ENCODE results near the gene CYREN.
"Not testable (repeated sequence)": the region's sequence is repeated elsewhere in the genome, so short reads cannot be mapped to it uniquely, and the experiment has no call there.

Gene CYREN

GRCh38 chr7:135170274-135170997, at the start of gene CYREN:
Gene CYREN (minus strand): TSS chr7:135170707. CDS start chr7:135168922, 1,785 bp downstream.
- Mint-ChIP-seq H3K4me1 (peaks cover 55% of the 10 kb centered on the region), H3K9me3 (no peaks in the 10 kb centered on the region), H3K4me3 (peak within 1 kb of the TSS; percentile 92), H3K36me3 (ENCODE audit: low read depth) (peaks cover 42% of the 10 kb centered on the region), H3K27me3 (ENCODE audit: low read depth, poor library complexity) (peaks cover 7% of the 10 kb centered on the region), H3K27ac (peak within 1 kb of the TSS; percentile 99)
- peak; percentile 92 for DNase-seq
- TF ChIP-seq CTCF (IDR thresholded peaks at IDR 0.05), result peak; percentile 41

- Mint-ChIP-seq H3K4me1 (peaks cover 7% of the 10 kb centered on the region), H3K9me3 (peaks cover 11% of the 10 kb centered on the region), H3K27me3 (ENCODE audit: low read depth, poor library complexity) (no peaks in the 10 kb centered on the region), H3K27ac (no peak overlapping the region), H3K4me3 (no peak overlapping the region), H3K36me3 (ENCODE audit: low read depth) (no peaks in the 10 kb centered on the region)
- no peak for TF ChIP-seq CTCF (IDR thresholded peaks at IDR 0.05)
- DNase-seq, result no peak
Measured at GRCh38 chr7:135217645-135218509, 47.4 kb upstream of the CYREN start.

GRCh38 chr7:135215698-135216097, 45.2 kb upstream of the CYREN start:
- no peak for TF ChIP-seq CTCF (IDR thresholded peaks at IDR 0.05)
- no peaks in the 10 kb centered on the region for H3K27me3 Mint-ChIP-seq (ENCODE audit: low read depth, poor library complexity)
- H3K4me3 Mint-ChIP-seq, result no peak overlapping the region
- H3K9me3 Mint-ChIP-seq, result peaks cover 10% of the 10 kb centered on the region
- no peak for DNase-seq
- H3K36me3 Mint-ChIP-seq (ENCODE audit: low read depth), result no peaks in the 10 kb centered on the region
- H3K27ac Mint-ChIP-seq, result no peak overlapping the region
- peaks cover 11% of the 10 kb centered on the region for H3K4me1 Mint-ChIP-seq

- peaks cover 4% of the 10 kb centered on the region for H3K9me3 Mint-ChIP-seq
- H3K36me3 Mint-ChIP-seq (ENCODE audit: low read depth), result no peaks in the 10 kb centered on the region
- no peak for DNase-seq
- H3K27ac Mint-ChIP-seq, result no peak overlapping the region
- TF ChIP-seq CTCF (IDR thresholded peaks at IDR 0.05), result no peak
- no peak overlapping the region for H3K4me3 Mint-ChIP-seq
- peaks cover 11% of the 10 kb centered on the region for H3K4me1 Mint-ChIP-seq
- peaks cover 5% of the 10 kb centered on the region for H3K27me3 Mint-ChIP-seq (ENCODE audit: low read depth, poor library complexity)
Measured at GRCh38 chr7:135215180-135215579, 44.7 kb upstream of the CYREN start.

GRCh38 chr7:135213831-135214230, 43.3 kb upstream of the CYREN start:
- peak overlapping the region; percentile 47 for H3K4me3 Mint-ChIP-seq
- DNase-seq, result no peak
- peaks cover 12% of the 10 kb centered on the region for H3K4me1 Mint-ChIP-seq
- no peak overlapping the region for H3K27ac Mint-ChIP-seq
- TF ChIP-seq CTCF (IDR thresholded peaks at IDR 0.05), result no peak
- H3K36me3 Mint-ChIP-seq (ENCODE audit: low read depth), result no peaks in the 10 kb centered on the region
- H3K9me3 Mint-ChIP-seq, result no peaks in the 10 kb centered on the region
- H3K27me3 Mint-ChIP-seq (ENCODE audit: low read depth, poor library complexity), result peaks cover 10% of the 10 kb centered on the region

- peak overlapping the region; percentile 13 for H3K27ac Mint-ChIP-seq
- not testable (repeated sequence) for H3K36me3 Mint-ChIP-seq (ENCODE audit: low read depth); DNase-seq; H3K9me3 Mint-ChIP-seq
- peak overlapping the region; percentile 95 for H3K4me3 Mint-ChIP-seq
- H3K4me1 Mint-ChIP-seq, result peaks cover 29% of the 10 kb centered on the region
- H3K27me3 Mint-ChIP-seq (ENCODE audit: low read depth, poor library complexity), result peaks cover 10% of the 10 kb centered on the region
Measured at GRCh38 chr7:135211946-135212685, 41.6 kb upstream of the CYREN start.

Measured in nephron progenitor cell (in vitro differentiated cells).